RWPE1 (cell line): ENCODE results near the gene RRP8.

ENCODE experiments used
- CTCF ChIA-PET: fragments of 350-600 bp; sonication (Branson Sonifier 250); formaldehyde crosslinking; extraction: SDS; loops from one replicate; lab custom pipeline; 2021; lab: Yijun Ruan, JAX
- POLR2A ChIA-PET: fragments of 400-600 bp; formaldehyde crosslinking; extraction: SDS; loops from one replicate; lab custom pipeline; 2020; ENCODE audit warnings: antibody characterized with exemption; ENCODE audit not compliant: low non-redundant PET; lab: Yijun Ruan, JAX
- DNase-seq: peaks from one replicate; pipeline ENCODE4 v3.0.0; 2012; ENCODE audit warnings: low spot score
- H3K27ac ChIP-seq: fragments of 450-650 bp; 2 replicates; pipeline ENCODE4 v1.5.1; 2017
- TF ChIP-seq, protein P1 (sequence below): fragments of 450-650 bp; conservative IDR thresholded peaks from 2 replicates; pipeline ENCODE4 v1.5.1; 2017; ENCODE audit warnings: low read depth, mild to moderate bottlenecking

RRP8 gene

DNA sequence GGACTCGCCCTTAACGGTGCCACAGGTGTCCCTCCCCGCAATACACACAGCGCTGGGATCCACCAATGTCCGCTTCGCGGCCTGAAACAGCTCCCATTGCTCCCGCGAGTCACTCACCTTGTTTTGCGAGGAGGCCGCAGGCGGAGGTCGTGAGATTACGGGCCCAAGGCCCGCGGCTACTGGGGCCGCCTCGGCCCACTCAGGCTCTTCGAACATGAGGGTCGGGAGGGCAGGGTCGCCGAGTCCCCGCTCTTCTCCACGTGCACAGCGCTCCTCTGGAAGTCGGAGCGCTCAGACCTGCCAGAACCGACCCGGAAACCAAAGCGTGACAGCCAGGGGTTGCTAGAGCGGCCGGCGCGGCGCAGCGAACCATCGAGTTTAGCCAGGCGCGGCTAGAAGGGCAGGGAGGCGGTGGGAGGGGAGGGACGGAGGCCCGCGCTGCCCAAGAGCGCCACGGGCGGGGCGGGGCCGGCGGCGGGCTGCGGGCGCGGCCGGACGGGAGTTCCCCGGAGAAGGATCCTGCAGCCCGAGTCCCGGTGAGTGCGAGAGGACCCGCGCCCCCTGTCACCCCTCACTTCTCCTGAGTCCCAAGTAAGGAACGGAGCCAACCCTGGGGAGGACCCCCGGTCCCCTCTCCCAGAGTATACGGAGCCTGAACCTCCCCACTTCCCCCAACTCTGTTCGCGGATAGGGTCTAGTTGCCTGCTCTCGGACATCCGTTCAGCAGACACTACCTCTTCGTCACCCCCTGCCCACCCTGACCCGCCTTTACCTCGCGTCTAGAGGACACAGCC, at the start of gene RRP8, which contains the start of gene ILK:
RRP8 (minus strand) TSS at position 330 of the 794 bp plus-strand sequence; CDS start at position 216, 114 bp downstream.
ILK (plus strand) TSS at position 488 of the 794 bp plus-strand sequence. CDS start 498 bp downstream, outside the sequence.
- TF ChIP-seq, protein P1, sequence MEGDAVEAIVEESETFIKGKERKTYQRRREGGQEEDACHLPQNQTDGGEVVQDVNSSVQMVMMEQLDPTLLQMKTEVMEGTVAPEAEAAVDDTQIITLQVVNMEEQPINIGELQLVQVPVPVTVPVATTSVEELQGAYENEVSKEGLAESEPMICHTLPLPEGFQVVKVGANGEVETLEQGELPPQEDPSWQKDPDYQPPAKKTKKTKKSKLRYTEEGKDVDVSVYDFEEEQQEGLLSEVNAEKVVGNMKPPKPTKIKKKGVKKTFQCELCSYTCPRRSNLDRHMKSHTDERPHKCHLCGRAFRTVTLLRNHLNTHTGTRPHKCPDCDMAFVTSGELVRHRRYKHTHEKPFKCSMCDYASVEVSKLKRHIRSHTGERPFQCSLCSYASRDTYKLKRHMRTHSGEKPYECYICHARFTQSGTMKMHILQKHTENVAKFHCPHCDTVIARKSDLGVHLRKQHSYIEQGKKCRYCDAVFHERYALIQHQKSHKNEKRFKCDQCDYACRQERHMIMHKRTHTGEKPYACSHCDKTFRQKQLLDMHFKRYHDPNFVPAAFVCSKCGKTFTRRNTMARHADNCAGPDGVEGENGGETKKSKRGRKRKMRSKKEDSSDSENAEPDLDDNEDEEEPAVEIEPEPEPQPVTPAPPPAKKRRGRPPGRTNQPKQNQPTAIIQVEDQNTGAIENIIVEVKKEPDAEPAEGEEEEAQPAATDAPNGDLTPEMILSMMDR, result no peak
- H3K27ac ChIP-seq, result peak within 1 kb of the TSS; percentile 92
- DNase-seq, result peak; percentile 92
- ChIA-PET POLR2A (interaction anchor here (1.0 to 1.4 kb wide), 2 partner anchors 8 to 122 kb away, joined by 4 read pairs; partner anchors contain the start of genes ARFIP2, TAF10 and TIMM10B), CTCF (interaction anchor here (0.6 kb wide), 1 partner anchor 61 kb away, joined by 3 read pairs; no protein-coding TSS in a partner anchor)

DNA sequence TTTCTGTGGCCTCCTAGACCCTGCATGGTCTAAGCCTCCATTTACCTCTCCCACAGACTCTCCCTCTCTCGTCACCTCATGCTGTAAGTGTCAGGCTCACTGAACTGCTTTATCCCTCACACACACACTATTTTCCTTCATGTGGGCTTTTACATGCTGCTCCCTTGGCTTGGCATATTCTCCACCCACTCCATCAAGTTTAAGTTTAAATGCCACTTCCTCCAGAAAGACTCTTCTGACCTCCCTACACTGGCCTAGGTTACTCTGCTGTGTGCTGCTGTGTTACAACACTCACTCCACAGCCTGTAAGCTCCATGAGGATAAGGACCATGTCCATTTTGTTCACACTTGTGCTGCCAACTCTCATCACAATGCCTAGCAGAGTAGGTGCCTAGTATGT, 49.7 kb upstream of the RRP8 start:
- no peak for DNase-seq
- H3K27ac ChIP-seq, result no peak overlapping the region
- POLR2A ChIA-PET, result no interaction called here
- TF ChIP-seq, protein P1, result no peak
- CTCF ChIA-PET, result no interaction called here

DNA sequence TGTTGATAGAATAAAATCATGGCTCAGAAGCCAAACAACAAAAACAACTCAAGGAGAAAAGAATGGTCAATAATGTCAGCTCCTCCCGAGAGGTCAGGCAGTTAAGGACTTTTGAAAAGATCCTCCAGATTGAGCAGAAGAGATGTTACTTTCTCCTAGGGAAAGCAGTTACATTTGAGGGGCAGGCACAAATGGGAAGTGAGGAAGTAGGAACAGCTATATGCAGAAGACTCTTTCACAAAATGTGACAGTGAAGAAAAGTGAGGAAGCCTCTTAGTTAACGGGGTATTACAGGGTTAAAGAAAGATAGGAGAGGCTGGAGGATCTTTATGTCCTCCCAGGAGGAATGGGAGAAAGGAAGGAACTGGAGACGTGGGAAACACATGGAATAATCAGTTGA, 48.8 kb upstream of the RRP8 start:
- H3K27ac ChIP-seq, result no peak overlapping the region
- no peak for DNase-seq
- TF ChIP-seq, protein P1, result no peak
- CTCF ChIA-PET, result no interaction called here
- POLR2A ChIA-PET, result no interaction called here

DNA sequence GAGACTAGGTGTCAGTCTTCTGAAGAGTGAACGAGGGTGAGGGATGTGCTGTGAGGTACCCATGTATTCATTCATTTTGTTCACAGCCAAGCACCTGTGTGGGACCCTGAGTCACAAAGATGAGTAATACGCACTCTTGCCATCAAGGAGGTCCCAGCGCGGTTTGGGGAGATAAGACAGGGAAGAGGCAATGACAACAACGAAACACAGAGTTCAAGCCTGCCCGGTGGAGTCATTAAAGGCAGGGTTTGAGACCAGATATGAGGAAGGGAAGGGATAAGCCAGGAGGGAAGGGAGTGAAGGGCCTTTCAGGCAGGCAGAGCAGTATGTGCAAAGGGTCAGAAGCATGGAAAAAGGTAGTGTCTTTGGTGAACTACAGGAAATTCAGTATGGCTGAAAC, 47.6 kb upstream of the RRP8 start:
- no peak overlapping the region for H3K27ac ChIP-seq
- TF ChIP-seq, protein P1, result no peak
- CTCF ChIA-PET, result no interaction called here
- no peak for DNase-seq
- POLR2A ChIA-PET, result no interaction called here

DNA sequence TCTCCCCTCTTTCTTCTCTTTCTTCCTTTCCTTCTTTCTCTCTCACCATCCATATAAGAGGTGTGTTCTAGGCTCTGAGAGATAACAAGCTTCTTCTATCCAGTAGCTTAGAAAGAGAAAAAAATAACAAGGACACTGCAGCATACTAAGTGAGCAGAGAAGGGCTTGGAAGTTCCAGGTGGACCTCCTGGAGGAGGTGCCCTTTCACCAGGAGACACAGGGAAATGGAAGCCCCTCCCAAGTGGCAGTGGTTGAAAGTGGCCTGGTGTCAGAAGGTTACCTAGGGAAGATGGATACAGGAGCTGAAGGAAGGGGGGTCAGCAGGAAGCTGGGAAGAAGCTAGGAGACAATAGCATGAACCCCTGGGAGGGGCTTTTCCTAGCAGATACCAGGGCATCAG, 46.7 kb upstream of the RRP8 start:
- POLR2A ChIA-PET, result no interaction called here
- TF ChIP-seq, protein P1, result no peak
- CTCF ChIA-PET, result no interaction called here
- no peak overlapping the region for H3K27ac ChIP-seq
- DNase-seq, result no peak

DNA sequence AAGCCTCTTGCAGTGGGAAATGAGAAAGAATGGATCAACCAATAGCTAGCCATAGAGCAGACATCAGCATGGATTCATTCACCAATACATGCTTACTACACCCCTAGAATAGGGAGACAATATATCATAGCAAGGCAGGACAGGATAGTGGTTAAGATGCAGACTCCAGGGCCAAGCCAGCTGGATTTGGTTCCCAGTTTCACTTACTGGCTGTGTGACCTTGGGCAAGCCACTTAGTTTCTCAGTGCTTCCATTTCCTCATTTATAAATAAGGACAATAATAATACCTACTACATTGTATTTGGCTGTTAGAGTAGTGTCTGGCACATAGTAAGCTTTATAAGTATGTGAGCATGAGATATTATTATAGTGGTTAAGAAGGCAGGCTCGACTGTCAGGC, 45.1 kb upstream of the RRP8 start:
- no peak overlapping the region for H3K27ac ChIP-seq
- POLR2A ChIA-PET, result no interaction called here
- CTCF ChIA-PET, result no interaction called here
- TF ChIP-seq, protein P1, result no peak
- DNase-seq, result no peak
